Trophoblast cell (in vitro differentiated cells and primary cell): Measurements from ENCODE around the gene PSENEN.

ENCODE experiments used
- DNase-seq, 2 donors: peaks; one replicate each; pipeline ENCODE4 v3.0.0-alpha.2; 2016
- H2AFZ ChIP-seq: 2 replicates; pipeline ENCODE4 v1.6.1; 2013; ENCODE audit warnings: low read length, moderate library complexity, mild to moderate bottlenecking; ENCODE audit not compliant: insufficient read depth, poor library complexity
- H2AK5ac ChIP-seq: 2 replicates; pipeline ENCODE4 v1.6.1; 2013; ENCODE audit warnings: mild to moderate bottlenecking, low read length
- H2BK120ac ChIP-seq: 2 replicates; pipeline ENCODE4 v1.6.1; 2013; ENCODE audit warnings: low read length, mild to moderate bottlenecking, moderate library complexity; ENCODE audit not compliant: insufficient read depth, poor library complexity
- H2BK12ac ChIP-seq: 2 replicates; pipeline ENCODE4 v1.6.1; 2013; ENCODE audit warnings: mild to moderate bottlenecking, low read length, moderate library complexity
- H2BK5ac ChIP-seq: 2 replicates; pipeline ENCODE4 v1.6.1; 2013; ENCODE audit warnings: low read length, low read depth, moderate library complexity, mild to moderate bottlenecking; ENCODE audit not compliant: poor library complexity
- H3K14ac ChIP-seq: 2 replicates; pipeline ENCODE4 v1.6.1; 2013; ENCODE audit warnings: mild to moderate bottlenecking, low read length
- H3K18ac ChIP-seq: 2 replicates; pipeline ENCODE4 v1.6.1; 2013; ENCODE audit warnings: mild to moderate bottlenecking, low read length
- H3K23ac ChIP-seq: 2 replicates; pipeline ENCODE4 v1.6.1; 2013; ENCODE audit warnings: low read length
- H3K27ac ChIP-seq: 2 replicates; pipeline ENCODE4 v1.5.1; 2013; ENCODE audit warnings: low read depth, mild to moderate bottlenecking, inconsistent platforms, low read length, moderate library complexity
- H3K27me3 ChIP-seq: 2 replicates; pipeline ENCODE4 v1.6.1; 2013; ENCODE audit warnings: inconsistent platforms, mild to moderate bottlenecking, low read length, moderate library complexity; ENCODE audit not compliant: insufficient read depth
- H3K36me3 ChIP-seq, 2 experiments: 1 replicate in 1 of 2; 2 replicates in 1 of 2; pipeline ENCODE4 v1.6.1; 2013; ENCODE audit warnings: low read length in 2 of 2, mild to moderate bottlenecking in 2 of 2, moderate library complexity in 1 of 2; ENCODE audit not compliant: insufficient read depth in 2 of 2, control insufficient read depth in 1 of 2
- H3K4ac ChIP-seq: 2 replicates; pipeline ENCODE4 v1.6.1; 2013; ENCODE audit warnings: low read depth, mild to moderate bottlenecking, low read length, moderate library complexity
- H3K4me1 ChIP-seq, 2 experiments: 1 replicate in 1 of 2; 2 replicates in 1 of 2; pipeline ENCODE4 v1.6.1; 2013; ENCODE audit warnings: low read length in 2 of 2, mild to moderate bottlenecking in 2 of 2, moderate library complexity in 1 of 2; ENCODE audit not compliant: insufficient read depth in 2 of 2, control insufficient read depth in 1 of 2
- H3K4me2 ChIP-seq: 2 replicates; pipeline ENCODE4 v1.6.1; 2013; ENCODE audit warnings: inconsistent platforms, mild to moderate bottlenecking, low read length, moderate library complexity
- H3K4me3 ChIP-seq: 2 replicates; pipeline ENCODE4 v1.5.1; 2013; ENCODE audit warnings: mild to moderate bottlenecking, low read depth, low read length, inconsistent platforms
- H3K79me1 ChIP-seq: one replicate; pipeline ENCODE4 v1.6.1; 2013; ENCODE audit warnings: low read length
- H3K79me2 ChIP-seq: 2 replicates; pipeline ENCODE4 v1.6.1; 2013; ENCODE audit warnings: low read length, mild to moderate bottlenecking; ENCODE audit not compliant: control insufficient read depth, insufficient read depth, poor library complexity
- H3K9ac ChIP-seq: 2 replicates; pipeline ENCODE4 v1.6.1; 2013; ENCODE audit warnings: mild to moderate bottlenecking, low read length
- H3K9me3 ChIP-seq: 2 replicates; pipeline ENCODE4 v1.6.1; 2013; ENCODE audit warnings: low read depth, mild to moderate bottlenecking, control low read depth, inconsistent platforms, low read length; ENCODE audit not compliant: insufficient read depth
- H4K12ac ChIP-seq: 2 replicates; pipeline ENCODE4 v1.6.1; 2013; ENCODE audit warnings: low read depth, mild to moderate bottlenecking, low read length, moderate library complexity
- H4K8ac ChIP-seq: 2 replicates; pipeline ENCODE4 v1.6.1; 2013; ENCODE audit warnings: low read depth, mild to moderate bottlenecking, low read length, moderate library complexity
- H4K91ac ChIP-seq: one replicate; pipeline ENCODE4 v1.6.1; 2013; ENCODE audit warnings: low read depth, mild to moderate bottlenecking, low read length, moderate library complexity
- WGBS: extraction: QIAGEN DNeasy Blood & Tissue Kit; methylation state at CpG from one replicate; pipeline ENCODE4 v1.1.7; 2013; ENCODE audit warnings: missing lambda C conversion rate; ENCODE audit not compliant: insufficient read length, insufficient coverage; ENCODE audit errors: extremely low coverage; 5-methylcytosine and 5-hydroxymethylcytosine counted together

Gene PSENEN

DNA sequence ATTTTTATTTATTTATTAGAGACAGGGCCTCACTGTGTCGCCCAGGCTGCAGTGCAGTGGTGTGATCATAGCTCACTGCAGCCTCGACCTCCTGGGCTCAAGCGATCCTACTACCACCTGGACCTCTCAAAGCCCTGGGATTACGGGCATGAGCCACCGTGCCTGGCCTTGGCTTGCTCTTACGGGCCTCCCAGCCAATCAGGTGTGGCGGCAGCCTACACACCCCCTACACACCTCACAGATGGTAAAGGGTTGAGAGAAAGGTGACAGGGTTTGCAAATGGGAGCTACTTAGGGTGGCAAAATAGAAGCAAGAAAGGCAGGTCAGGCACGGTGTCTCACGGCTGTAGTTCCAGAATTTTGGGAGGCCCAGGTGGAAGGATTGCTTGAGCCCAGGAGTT is 42.1 kb upstream of the PSENEN start:
- Histone ChIP-seq H3K23ac (no peak overlapping the region), H3K4me3 (no peak overlapping the region), H4K12ac (no peak overlapping the region), H2BK5ac (no peak overlapping the region), H4K8ac (no peak overlapping the region), H2BK120ac (no peak overlapping the region), H3K79me2 (no peaks in the 10 kb centered on the region), H3K4me1 (peaks cover 3 to 5% of the 10 kb centered on the region in 2 experiments), H2AK5ac (no peak overlapping the region), H3K14ac (no peak overlapping the region), H3K27ac (no peak overlapping the region), H4K91ac (no peak overlapping the region), H3K36me3 (no peaks in the 10 kb centered on the region), H2AFZ (no peak overlapping the region), H3K4ac (no peak overlapping the region), H3K9ac (no peak overlapping the region), H3K18ac (no peak overlapping the region), H2BK12ac (no peak overlapping the region), H3K4me2 (no peak overlapping the region), H3K27me3 (no peaks in the 10 kb centered on the region), H3K79me1 (no peaks in the 10 kb centered on the region), H3K9me3 (no peaks in the 10 kb centered on the region)
- no peak for DNase-seq
- WGBS: no CpG with 5 or more reads among the region's 9 CpGs

DNA sequence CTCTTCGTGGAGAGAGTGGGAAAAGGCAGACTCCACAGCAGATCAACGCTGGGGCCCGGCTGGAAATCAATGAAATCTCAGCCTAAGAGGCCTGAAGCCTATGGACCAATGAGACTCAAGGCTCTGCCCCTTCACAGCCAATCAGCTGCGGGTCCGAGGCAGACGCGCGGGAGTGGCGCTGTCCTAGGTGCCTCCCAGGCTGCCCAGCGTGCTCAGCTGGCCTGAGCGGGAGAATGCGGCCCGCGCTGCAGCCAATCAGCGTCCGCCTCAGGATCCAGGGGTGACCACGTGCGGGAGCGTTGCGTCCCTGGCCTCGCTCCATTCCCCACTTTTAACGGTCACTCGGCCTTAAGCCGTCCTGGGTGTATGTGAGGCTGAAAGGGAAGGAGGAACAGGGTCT is 41.2 kb upstream of the PSENEN start, which contains the start of gene ZBTB32:
ZBTB32 (plus strand) TSS at position 341 of the 400 bp plus-strand sequence. CDS start 10,069 bp downstream, outside the sequence.
- Histone ChIP-seq H4K91ac (no peak within 1 kb of the TSS), H3K9ac (no peak within 1 kb of the TSS), H3K27ac (no peak within 1 kb of the TSS), H3K14ac (no peak within 1 kb of the TSS), H3K4me3 (no peak within 1 kb of the TSS), H2BK12ac (no peak within 1 kb of the TSS), H3K27me3 (no peaks in the 10 kb centered on the region), H2BK120ac (no peak within 1 kb of the TSS), H2BK5ac (no peak within 1 kb of the TSS), H3K79me2 (no peaks in the 10 kb centered on the region), H3K18ac (no peak within 1 kb of the TSS), H3K79me1 (no peaks in the 10 kb centered on the region), H2AFZ (no peak within 1 kb of the TSS), H4K12ac (no peak within 1 kb of the TSS), H3K9me3 (no peaks in the 10 kb centered on the region), H3K4ac (no peak within 1 kb of the TSS), H3K23ac (no peak within 1 kb of the TSS), H3K36me3 (no peaks in the 10 kb centered on the region), H4K8ac (no peak within 1 kb of the TSS), H3K4me2 (no peak within 1 kb of the TSS), H3K4me1 (peaks cover 3 to 5% of the 10 kb centered on the region in 2 experiments), H2AK5ac (no peak within 1 kb of the TSS)
- DNase-seq: peak in 1 of 2 donors; percentile 40
- no CpG with 5 or more reads among the region's 24 CpGs for WGBS

DNA sequence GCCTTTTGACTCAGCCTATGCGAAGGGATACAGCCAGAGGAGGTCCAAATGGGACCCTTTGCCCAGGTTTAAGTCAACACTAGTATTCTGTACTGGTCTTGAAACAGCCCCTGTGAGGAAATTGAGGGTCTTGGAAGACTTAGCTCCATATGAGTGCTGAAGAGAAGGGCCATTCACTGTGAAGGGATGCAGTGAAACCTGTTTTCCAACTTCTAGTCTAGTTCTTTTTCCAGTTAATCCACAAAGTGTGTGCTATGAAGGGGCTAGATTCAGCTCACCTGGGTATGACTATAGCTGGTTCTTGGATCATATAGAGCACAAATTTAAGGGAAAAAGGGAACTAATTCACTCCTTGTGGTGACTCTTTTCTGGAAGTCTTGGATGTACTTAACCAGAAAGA is 37.1 kb upstream of the PSENEN start:
- no peak overlapping the region for H3K9ac ChIP-seq
- H2BK120ac ChIP-seq: no peak overlapping the region
- no peaks in the 10 kb centered on the region for H3K79me1 ChIP-seq
- no peaks in the 10 kb centered on the region for H3K9me3 ChIP-seq
- no peaks in the 10 kb centered on the region for H3K36me3 ChIP-seq
- no peak overlapping the region for H2BK12ac ChIP-seq
- H4K12ac ChIP-seq: no peak overlapping the region
- no peaks in the 10 kb centered on the region for H3K27me3 ChIP-seq
- H2AFZ ChIP-seq: no peak overlapping the region
- H3K4me2 ChIP-seq: no peak overlapping the region
- no peak overlapping the region for H3K18ac ChIP-seq
- DNase-seq: peak; percentile 43 to 75
- no peaks in the 10 kb centered on the region for H3K4me1 ChIP-seq
- no peak overlapping the region for H4K91ac ChIP-seq
- H3K4ac ChIP-seq: no peak overlapping the region
- H3K27ac ChIP-seq: no peak overlapping the region
- H3K14ac ChIP-seq: no peak overlapping the region
- H3K79me2 ChIP-seq: no peaks in the 10 kb centered on the region
- WGBS: no CpG with 5 or more reads among the region's 1 CpG
- no peak overlapping the region for H2AK5ac ChIP-seq
- H2BK5ac ChIP-seq: no peak overlapping the region
- H3K23ac ChIP-seq: no peak overlapping the region
- H3K4me3 ChIP-seq: no peak overlapping the region
- H4K8ac ChIP-seq: no peak overlapping the region

DNA sequence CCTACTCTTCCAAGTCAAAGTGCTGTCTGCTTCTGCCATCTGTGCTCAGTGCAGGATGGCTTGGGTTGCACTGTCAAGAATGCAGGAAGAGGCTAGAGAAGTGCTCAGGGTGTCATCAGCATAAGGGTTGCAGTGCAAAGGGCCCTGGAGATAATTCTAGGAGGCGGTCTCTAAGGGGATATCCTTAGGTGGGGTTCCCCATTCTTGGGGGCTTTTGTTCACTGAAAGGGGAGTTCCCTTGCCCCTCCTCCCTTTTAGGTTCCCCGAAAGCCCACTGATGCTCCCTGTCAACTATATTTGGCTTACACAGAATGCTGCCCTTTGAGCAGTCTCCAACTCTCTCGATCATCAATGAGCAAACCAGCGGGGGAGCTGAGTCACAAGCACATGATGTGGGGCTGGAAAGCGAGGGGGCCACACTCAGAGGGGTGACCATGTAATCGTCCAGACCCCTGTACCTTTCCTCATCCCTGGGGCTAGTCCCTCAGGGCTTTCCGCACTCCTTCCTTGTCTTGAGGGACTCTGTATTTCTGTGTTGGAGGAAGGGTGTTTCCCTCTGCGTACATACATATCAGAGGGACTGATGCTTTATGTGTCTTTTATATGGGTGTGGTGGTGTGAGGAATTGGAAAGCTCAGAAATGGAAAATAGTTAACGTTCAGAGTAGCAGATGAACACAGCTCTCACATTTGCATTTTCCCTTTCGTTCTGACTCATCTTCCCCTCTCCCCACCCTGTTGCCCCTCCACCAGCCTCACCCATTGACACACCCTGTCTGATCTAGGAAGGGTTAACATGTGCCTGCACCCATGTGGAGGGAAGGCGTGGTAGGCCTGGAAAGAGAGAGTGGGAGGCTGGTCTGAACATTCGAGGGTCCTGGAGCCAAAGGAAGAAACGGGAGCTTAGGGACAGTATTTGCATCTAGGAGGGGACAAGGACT is 34.4 kb upstream of the PSENEN start:
- no peak overlapping the region for H2AK5ac ChIP-seq
- WGBS: no CpG with 5 or more reads among the region's 13 CpGs

More for the DNA sequence above, 34.4 kb upstream of the PSENEN start:
- peaks cover 5% of the 10 kb centered on the region in 2 experiments for H3K4me1 ChIP-seq
- H3K9ac ChIP-seq: no peak overlapping the region
- H3K27ac ChIP-seq: no peak overlapping the region
- no peak overlapping the region for H4K12ac ChIP-seq
- DNase-seq: no peak
- H2BK12ac ChIP-seq: no peak overlapping the region
- no peaks in the 10 kb centered on the region for H3K27me3 ChIP-seq
- no peak overlapping the region for H3K14ac ChIP-seq
- H3K23ac ChIP-seq: no peak overlapping the region
- H3K79me1 ChIP-seq: no peaks in the 10 kb centered on the region
- no peak overlapping the region for H3K4me2 ChIP-seq
- H3K79me2 ChIP-seq: no peaks in the 10 kb centered on the region
- no peak overlapping the region for H4K91ac ChIP-seq
- no peaks in the 10 kb centered on the region for H3K36me3 ChIP-seq
- no peak overlapping the region for H3K4me3 ChIP-seq
- H3K9me3 ChIP-seq: no peaks in the 10 kb centered on the region
- no peak overlapping the region for H4K8ac ChIP-seq
- H2BK120ac ChIP-seq: no peak overlapping the region
- H3K4ac ChIP-seq: no peak overlapping the region
- no peak overlapping the region for H2BK5ac ChIP-seq
- no peak overlapping the region for H3K18ac ChIP-seq
- H2AFZ ChIP-seq: no peak overlapping the region
